ENCODE data around the gene TCF4. TPM values are rescaled to one million over a fixed set of nuclear protein-coding genes. Genes with fewer than 3 reads are reported as not detected.

The TCF4 gene
- total RNA-seq, 1 experiment from 2014 or later: 12.5 TPM

GRCh38 chr18:55588870-55589595, 1.0 kb upstream of the TCF4 start:
- peak overlapping the region; percentile 17; the same call in 1 of the 2 replicates for H3K27ac ChIP-seq (ENCODE audit: low read length)
- no peaks in the 10 kb centered on the region for H3K27me3 ChIP-seq (ENCODE audit: low read length)
- H3K9ac ChIP-seq (ENCODE audit: low read length): peak overlapping the region; percentile 84
- no peaks in the 10 kb centered on the region for H3K36me3 ChIP-seq (ENCODE audit: low read depth, low read length)
- no peak; the same call in 1 of the 2 replicates for ATAC-seq
- POLR2A ChIA-PET (ENCODE audit: unreplicated experiment): interaction anchor here (0.6 kb wide), 3 partner anchors 723 to 1058 kb away, joined by 3 to 6 read pairs (median 3); no protein-coding TSS in a partner anchor
- H2AFZ ChIP-seq (ENCODE audit: low read length): peak overlapping the region; percentile 100
- peaks cover 5% of the 10 kb centered on the region; the same call in 1 of the 2 replicates for H3K4me1 ChIP-seq (ENCODE audit: insufficient read depth, low read length)
- DNase-seq: peak; percentile 22
- TF ChIP-seq EZH2phosphoT487 (IDR thresholded peaks at IDR 0.05; ENCODE audit: borderline replicate concordance, low read length): no peak
- no peak for TF ChIP-seq EZH2 (IDR thresholded peaks at IDR 0.05; ENCODE audit: low read length, unreplicated experiment)
- TF ChIP-seq CTCF (conservative IDR thresholded peaks at IDR 0.05; ENCODE audit: low read depth, low read length): no peak
- no peaks in the 10 kb centered on the region for H4K20me1 ChIP-seq (ENCODE audit: low read length)
- peak overlapping the region; percentile 91 for H3K4me3 ChIP-seq (ENCODE audit: low read length)
- intact Hi-C loops (cut with micrococcal nuclease): loop anchor here (2.0 to 5.0 kb wide), 8 partner anchors 173 to 988 kb away; no protein-coding TSS in a partner anchor
- no peaks in the 10 kb centered on the region for H3K9me2 ChIP-seq (replicated peaks; ENCODE audit: low read length)
- H3K4me2 ChIP-seq (ENCODE audit: low read length): peak overlapping the region; percentile 86
- H3K79me2 ChIP-seq (ENCODE audit: low read length): peaks cover 14% of the 10 kb centered on the region; the same call in 1 of the 2 replicates
- H3K9me3 ChIP-seq (ENCODE audit: low read length): no peaks in the 10 kb centered on the region
- CTCF ChIA-PET: interaction anchor here (0.6 kb wide), 1 partner anchor 173 kb away, joined by 3 read pairs; no protein-coding TSS in a partner anchor
- H3F3A ChIP-seq (ENCODE audit: low read length, unreplicated experiment): no peaks in the 10 kb centered on the region
- BruUV-seq (replicated peaks): TSS peak; percentile 61

DNA sequence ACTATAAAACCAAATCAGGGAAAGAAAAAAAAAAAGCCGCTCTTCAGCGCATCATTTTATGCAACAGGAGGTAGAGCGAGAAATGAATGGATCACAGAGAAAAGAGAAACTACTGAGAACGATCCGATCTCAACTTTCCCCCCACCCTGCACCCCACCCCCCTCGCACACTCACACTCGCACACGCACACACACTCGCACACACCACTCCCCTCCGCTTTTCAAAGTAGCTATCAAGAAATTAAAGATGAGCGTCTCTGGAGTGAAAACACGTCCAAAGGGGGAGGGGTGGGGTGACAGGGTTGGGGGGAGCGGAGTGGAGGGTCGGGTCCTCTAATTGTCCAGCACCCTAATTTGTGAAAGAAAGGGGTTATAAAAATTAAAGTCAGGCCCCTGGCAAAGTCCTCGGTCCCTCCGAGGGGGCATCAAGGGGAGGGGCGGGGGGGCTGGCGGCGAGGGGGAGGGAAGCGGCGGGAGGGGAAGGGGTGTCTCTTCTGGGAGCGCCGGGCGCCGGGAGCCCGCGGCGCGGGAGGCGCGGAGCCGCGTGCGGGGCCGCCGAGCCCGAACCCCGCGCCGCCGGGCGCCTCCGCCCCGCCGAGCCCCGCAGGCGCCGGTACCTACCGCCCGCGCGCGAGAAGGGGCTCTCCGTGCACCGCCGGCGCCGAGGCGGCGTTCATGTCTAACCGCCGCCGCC, 428 bp downstream of the TCF4 start:
- no peak overlapping the region for H3K27ac ChIP-seq (ENCODE audit: low read length)
- peak overlapping the region; percentile 86 for H3K4me2 ChIP-seq (ENCODE audit: low read length)
- intact Hi-C loops (cut with micrococcal nuclease): loop anchor here (2.0 to 5.0 kb wide), 8 partner anchors 173 to 989 kb away; no protein-coding TSS in a partner anchor
- no peaks in the 10 kb centered on the region for H3K27me3 ChIP-seq (ENCODE audit: low read length)
- TF ChIP-seq CTCF (conservative IDR thresholded peaks at IDR 0.05; ENCODE audit: low read depth, low read length) (no peak), EZH2phosphoT487 (IDR thresholded peaks at IDR 0.05; ENCODE audit: borderline replicate concordance, low read length) (no peak), EZH2 (IDR thresholded peaks at IDR 0.05; ENCODE audit: low read length, unreplicated experiment) (no peak)
- H3K4me3 ChIP-seq (ENCODE audit: low read length): peak overlapping the region; percentile 91
- H3K9me3 ChIP-seq (ENCODE audit: low read length): no peaks in the 10 kb centered on the region
- no TSS peak for BruUV-seq (replicated peaks)
- H3K79me2 ChIP-seq (ENCODE audit: low read length): peaks cover 14% of the 10 kb centered on the region; the same call in 1 of the 2 replicates
- H4K20me1 ChIP-seq (ENCODE audit: low read length): no peaks in the 10 kb centered on the region
- peak overlapping the region; percentile 84; the same call in 1 of the 2 replicates for H3K9ac ChIP-seq (ENCODE audit: low read length)
- no peaks in the 10 kb centered on the region for H3K36me3 ChIP-seq (ENCODE audit: low read depth, low read length)
- DNase-seq (peak; percentile 24), ATAC-seq (no peak)
- CTCF ChIA-PET: interaction anchor here (0.6 kb wide), 1 partner anchor 87 kb away, joined by 4 read pairs; no protein-coding TSS in a partner anchor
- peaks cover 5% of the 10 kb centered on the region; the same call in 1 of the 2 replicates for H3K4me1 ChIP-seq (ENCODE audit: insufficient read depth, low read length)
- no peaks in the 10 kb centered on the region for H3K9me2 ChIP-seq (replicated peaks; ENCODE audit: low read length)
- H2AFZ ChIP-seq (ENCODE audit: low read length): peak overlapping the region; percentile 100
- no peaks in the 10 kb centered on the region for H3F3A ChIP-seq (ENCODE audit: low read length, unreplicated experiment)
- POLR2A ChIA-PET (ENCODE audit: unreplicated experiment): no interaction called here
